SK-MEL-5 (cell line): ENCODE results near the gene TMEM271. TPM values are rescaled to one million over a fixed set of nuclear protein-coding genes. Genes with fewer than 3 reads are reported as not detected.
"Not testable (repeated sequence)": the region's sequence is repeated elsewhere in the genome, so short reads cannot be mapped to it uniquely, and the experiment has no call there.

Experiments used
- DNase-seq: peaks from one replicate; pipeline ENCODE4 v3.0.0-alpha.2; 2016; ENCODE audit warnings: low read depth, low spot score
- in situ Hi-C: cut with HindIII; loops from 2 replicates; pipeline ENCODE4 v1.10.0; 2016; ENCODE audit warnings: low sequenced_read_pairs, high pct_unique_total_duplicates, low pct_unique_long_range_greater_than_20kb
- total RNA-seq: library from RNA; depleted of rRNA; stranded (reverse); fragments of >200 nt; shearing (Covaris generic); gene quantifications from 2 replicates; pipeline ENCODE4 v1.2.3, GENCODE V29; 2014

TMEM271 gene
- total RNA-seq, 1 experiment from 2014 or later: not detected

DNA sequence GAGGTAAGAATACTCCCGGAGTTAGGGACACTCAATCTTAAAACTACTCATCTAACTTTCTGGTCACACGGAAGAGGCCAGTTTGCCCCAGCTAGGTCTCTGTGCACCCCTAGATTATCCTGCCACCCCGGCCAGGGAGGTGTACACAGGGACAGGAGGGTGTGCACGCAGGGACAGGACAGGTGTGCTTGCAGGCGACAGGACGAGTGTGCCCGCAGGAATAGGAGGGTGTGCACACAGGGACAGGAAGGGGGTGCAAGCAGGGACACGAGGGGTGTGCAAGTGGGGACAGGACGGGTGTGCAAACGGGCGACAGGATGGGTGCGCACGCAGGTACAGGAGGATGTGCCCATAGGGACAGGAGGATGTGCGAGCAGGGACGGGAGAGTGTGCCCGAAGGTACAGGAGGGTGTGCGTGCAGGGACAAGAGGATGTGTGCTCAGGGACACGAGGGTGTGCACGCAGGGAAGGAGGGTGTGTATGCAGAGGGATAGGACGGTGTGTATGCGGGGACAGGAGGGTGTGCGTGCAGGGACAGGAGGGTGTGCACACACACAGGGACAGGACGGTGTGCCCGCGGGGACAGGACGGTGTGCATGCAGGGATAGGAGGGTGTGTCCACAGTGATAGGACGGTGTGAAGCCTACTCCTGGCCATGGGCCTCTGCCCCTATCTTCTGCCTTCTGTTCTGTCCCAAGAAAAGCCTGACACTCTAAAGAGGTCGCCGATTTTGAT lies 4.1 kb downstream of the TMEM271 start:
- no peak for DNase-seq
- in situ Hi-C loops: no loop called here

GRCh38 chr4:570754-571153 lies 5.3 kb downstream of the TMEM271 start:
- in situ Hi-C loops: no loop called here
- DNase-seq: no peak

- DNase-seq: no peak
- in situ Hi-C loops: no loop called here
Observed at GRCh38 chr4:569958-570667, 6.0 kb downstream of the TMEM271 start.

DNA sequence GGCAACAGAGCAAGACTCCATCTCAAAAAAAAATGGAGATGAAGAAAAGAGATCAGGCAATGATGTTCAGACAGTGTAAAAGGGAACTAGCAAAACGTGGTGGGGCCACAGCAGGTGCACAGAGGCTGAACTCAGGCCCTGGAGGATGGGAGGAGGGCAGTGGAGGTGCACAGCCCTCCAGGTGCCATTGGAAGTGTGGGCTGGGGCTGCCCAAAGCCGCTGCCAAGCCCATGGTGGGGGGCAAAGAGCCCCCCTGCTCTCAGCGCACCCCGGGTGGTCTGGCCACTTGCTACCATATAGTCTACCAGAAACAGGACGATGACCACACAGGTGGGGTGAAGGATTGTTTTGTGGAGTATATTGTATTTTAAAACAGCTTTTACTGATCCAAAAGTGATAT lies 7.1 kb downstream of the TMEM271 start:
- in situ Hi-C loops: no loop called here

GRCh38 chr4:568351-568652 lies 7.8 kb downstream of the TMEM271 start:
- in situ Hi-C loops: no loop called here
- no peak for DNase-seq

More for the DNA sequence above, 7.1 kb downstream of the TMEM271 start:
- no peak for DNase-seq

GRCh38 chr4:567457-568350 lies 8.4 kb downstream of the TMEM271 start:
- DNase-seq: no peak
- in situ Hi-C loops: no loop called here

- in situ Hi-C loops: no loop called here
- no peak for DNase-seq
Observed at GRCh38 chr4:566508-567295, 9.4 kb downstream of the TMEM271 start.

DNA sequence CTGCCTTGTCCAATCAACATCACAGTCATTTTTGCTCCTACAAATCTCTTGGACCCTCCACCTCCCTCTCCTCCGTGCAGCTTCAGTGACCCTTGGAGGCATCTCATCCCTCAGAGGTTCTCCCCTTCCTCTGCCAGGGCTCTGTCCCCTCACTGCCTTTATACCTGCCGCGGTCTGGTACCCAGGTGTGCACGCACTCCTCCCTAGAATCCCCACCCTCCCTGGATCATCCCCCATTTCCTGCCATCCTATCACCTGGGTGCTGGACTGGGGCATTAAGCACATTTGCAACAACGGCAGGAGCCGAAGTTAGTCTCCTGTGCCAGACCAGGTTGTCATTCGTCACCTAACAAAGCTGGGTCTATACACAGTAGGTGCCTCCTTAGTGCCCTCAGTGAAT lies 10.1 kb downstream of the TMEM271 start:
- DNase-seq: no peak
- in situ Hi-C loops: no loop called here

DNA sequence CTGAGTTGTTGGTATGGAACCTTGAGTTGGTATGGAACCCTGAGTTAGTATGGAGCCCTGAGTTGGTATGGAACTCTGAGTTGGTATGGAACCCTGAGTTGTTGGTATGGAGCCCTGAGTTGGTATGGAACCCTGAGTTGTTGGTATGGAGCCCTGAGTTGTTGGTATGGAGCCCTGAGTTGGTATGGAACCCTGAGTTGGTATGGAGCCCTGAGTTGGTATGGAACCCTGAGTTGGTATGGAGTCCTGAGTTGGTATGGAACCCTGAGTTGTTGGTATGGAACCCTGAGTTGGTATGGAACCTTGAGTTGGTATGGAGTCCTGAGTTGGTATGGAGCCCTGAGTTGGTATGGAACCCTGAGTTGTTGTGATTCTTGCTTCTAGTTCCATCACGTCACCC lies 10.5 kb downstream of the TMEM271 start:
- in situ Hi-C loops, DNase-seq: not testable (repeated sequence)

- DNase-seq, in situ Hi-C loops: not testable (repeated sequence)
Observed at GRCh38 chr4:562458-562857, 13.6 kb downstream of the TMEM271 start.

DNA sequence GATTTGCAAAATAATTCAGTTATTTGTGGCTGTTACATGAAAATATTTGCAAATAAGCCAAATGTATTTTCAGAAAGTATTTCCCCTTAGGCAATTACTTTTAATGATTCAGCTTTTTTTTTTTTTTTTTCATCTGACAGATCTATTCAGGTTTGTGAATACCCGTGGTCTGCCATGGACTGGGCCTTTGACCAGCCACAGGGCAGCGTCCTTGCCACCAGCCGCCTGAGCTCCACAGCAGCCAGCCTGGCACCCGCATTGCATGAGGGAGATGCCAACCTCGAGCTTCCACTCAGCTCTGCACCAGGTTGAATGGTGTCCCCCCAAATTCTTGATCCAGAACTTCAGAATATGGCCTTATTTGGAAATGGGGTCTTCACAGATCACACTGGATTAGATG lies 14.7 kb downstream of the TMEM271 start:
- in situ Hi-C loops: no loop called here
- DNase-seq: no peak

- in situ Hi-C loops: no loop called here
- DNase-seq: no peak
Observed at GRCh38 chr4:560731-561291, 15.3 kb downstream of the TMEM271 start.

DNA sequence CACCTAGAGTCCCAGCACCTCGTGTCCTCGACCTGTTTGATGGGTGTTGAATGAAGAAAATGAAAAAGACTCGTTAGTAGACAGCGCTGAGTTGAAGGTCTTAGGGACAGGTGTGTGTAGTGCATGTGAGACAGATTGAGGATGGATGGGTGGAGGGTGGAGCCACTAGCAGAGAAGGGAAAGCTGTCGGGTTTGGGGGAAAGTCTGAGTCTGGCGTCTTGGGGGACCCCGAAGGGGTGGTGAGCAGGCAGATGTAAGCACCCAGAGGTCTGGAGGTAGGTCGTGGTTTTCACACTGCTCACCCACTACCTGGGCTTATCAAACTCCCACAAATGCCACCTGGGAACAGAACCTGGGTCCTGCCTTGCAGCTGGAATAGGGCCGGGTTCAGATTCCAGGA lies 16.0 kb downstream of the TMEM271 start:
- in situ Hi-C loops: no loop called here
- no peak for DNase-seq

GRCh38 chr4:555566-556275 lies 20.4 kb downstream of the TMEM271 start:
- in situ Hi-C loops: no loop called here
- no peak for DNase-seq

DNA sequence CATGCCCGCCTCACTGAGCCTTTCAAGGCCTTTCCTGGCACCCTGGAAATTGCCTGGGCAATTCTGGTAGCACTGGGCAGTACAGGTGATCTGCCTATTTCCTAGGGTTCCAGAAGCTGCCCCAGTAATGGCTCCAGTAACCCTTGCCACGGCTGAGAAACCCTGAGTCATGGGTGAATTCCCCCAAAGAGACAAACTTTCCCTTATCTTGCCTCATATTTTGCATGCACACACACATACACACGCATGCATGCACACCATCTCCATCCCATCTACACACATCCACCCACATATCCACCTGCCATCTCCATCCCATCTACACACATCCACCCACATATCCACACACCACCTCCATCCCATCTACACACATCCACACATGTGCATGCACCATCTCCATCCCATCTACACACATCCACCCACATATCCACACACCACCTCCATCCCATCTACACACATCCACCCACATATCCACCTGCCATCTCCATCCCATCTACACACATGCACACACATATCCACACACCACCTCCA lies 21.2 kb downstream of the TMEM271 start:
- in situ Hi-C loops, DNase-seq: not testable (repeated sequence)

GRCh38 chr4:552019-552418 lies 24.1 kb downstream of the TMEM271 start:
- no peak for DNase-seq
- in situ Hi-C loops: no loop called here

DNA sequence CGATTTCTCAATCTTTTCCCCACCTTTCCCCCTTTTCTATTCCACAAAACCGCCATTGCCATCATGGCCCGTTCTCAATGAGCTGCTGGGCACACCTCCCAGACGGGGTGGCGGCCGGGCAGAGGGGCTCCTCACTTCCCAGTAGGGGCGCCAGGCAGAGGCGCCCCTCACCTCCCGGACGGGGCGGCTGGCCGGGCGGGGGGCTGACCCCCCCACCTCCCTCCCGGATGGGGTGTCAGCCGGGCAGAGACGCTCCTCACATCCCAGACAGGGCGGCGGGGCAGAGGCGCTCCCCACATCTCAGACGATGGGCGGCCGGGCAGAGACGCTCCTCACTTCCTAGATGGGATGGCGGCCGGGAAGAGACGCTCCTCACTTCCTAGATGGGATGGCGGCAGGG lies 25.8 kb downstream of the TMEM271 start:
- in situ Hi-C loops, DNase-seq: not testable (repeated sequence)
